ENCODE measurements around the gene TSPAN9. TPM values are rescaled to one million over a fixed set of nuclear protein-coding genes. Genes with fewer than 3 reads are reported as not detected.

TSPAN9 gene
- total RNA-seq, 1 donor from 2014 or later = 114 TPM

DNA sequence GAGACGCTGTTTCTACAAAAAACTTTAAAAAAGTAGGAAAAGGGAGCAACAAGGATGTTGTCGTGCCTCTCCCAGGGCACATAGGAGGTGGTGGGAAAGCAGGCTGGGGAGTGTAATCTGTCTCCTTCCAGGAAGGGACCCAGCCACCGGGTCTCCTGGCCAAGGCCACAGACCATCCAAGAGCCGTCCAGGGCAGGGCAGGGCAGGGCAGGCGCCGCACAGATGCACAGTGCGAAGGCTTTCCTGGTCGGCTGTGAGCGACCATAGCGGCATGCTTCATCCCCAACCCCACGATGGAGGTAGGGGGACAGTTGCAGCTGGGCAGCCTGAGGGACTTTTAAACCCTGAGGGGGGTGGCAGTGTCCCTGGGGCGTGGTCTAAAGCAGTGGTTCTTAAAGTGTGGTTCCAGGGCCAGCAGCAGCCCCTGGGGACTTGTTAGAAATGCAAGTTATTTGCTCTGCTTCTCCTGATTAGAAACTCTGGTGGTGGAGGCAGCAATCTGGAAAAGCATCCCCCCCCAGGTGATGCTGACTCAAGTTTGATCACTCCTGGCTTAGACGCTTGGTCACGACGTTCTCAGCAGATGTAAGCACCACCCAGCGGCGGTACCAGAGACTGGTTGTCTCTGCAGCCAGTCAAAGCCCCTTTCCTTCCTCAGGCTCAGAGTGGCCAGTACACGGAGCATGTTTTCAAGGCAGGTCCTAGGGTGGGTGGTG lies 216.4 kb downstream of the TSPAN9 start:
- Mint-ChIP-seq H3K27ac (ENCODE audit: unreplicated experiment) (no peak overlapping the region), H3K36me3 (ENCODE audit: unreplicated experiment) (peaks cover 8% of the 10 kb centered on the region), H3K4me3 (ENCODE audit: unreplicated experiment) (no peak overlapping the region), H3K4me1 (ENCODE audit: unreplicated experiment) (peaks cover 19% of the 10 kb centered on the region), H3K9me3 (ENCODE audit: unreplicated experiment) (no peaks in the 10 kb centered on the region), H3K27me3 (ENCODE audit: unreplicated experiment) (no peaks in the 10 kb centered on the region)
- TF ChIP-seq, protein P1, sequence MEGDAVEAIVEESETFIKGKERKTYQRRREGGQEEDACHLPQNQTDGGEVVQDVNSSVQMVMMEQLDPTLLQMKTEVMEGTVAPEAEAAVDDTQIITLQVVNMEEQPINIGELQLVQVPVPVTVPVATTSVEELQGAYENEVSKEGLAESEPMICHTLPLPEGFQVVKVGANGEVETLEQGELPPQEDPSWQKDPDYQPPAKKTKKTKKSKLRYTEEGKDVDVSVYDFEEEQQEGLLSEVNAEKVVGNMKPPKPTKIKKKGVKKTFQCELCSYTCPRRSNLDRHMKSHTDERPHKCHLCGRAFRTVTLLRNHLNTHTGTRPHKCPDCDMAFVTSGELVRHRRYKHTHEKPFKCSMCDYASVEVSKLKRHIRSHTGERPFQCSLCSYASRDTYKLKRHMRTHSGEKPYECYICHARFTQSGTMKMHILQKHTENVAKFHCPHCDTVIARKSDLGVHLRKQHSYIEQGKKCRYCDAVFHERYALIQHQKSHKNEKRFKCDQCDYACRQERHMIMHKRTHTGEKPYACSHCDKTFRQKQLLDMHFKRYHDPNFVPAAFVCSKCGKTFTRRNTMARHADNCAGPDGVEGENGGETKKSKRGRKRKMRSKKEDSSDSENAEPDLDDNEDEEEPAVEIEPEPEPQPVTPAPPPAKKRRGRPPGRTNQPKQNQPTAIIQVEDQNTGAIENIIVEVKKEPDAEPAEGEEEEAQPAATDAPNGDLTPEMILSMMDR (IDR thresholded peaks at IDR 0.05) = no peak
- DNase-seq (ENCODE audit: extremely low spot score, unreplicated experiment) = no peak

DNA sequence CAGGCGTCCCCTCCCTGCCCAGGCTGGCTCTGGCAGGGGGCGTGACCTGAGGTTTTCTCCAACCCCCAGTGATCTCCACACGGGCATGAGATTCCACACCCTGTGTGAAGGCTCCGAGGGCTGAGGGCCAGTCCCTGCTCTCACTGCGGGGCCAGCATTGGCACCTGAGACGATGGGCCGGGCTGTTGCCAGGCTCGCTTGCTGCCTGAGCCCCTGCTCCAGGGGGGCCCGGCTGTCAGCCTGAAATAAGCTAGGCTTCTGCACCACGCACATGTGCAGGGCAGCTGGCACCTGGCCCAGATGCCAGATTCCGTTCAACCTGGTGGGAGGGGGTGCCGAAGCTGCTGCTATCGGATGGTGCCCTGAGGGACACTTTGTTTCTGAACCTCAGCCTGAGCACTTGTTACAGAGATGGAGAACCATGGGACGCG lies 217.3 kb downstream of the TSPAN9 start:
- peaks cover 8% of the 10 kb centered on the region for H3K36me3 Mint-ChIP-seq (ENCODE audit: unreplicated experiment)
- TF ChIP-seq, protein P1 (IDR thresholded peaks at IDR 0.05) = no peak
- H3K4me1 Mint-ChIP-seq (ENCODE audit: unreplicated experiment) = peaks cover 19% of the 10 kb centered on the region
- no peak overlapping the region for H3K4me3 Mint-ChIP-seq (ENCODE audit: unreplicated experiment)
- no peaks in the 10 kb centered on the region for H3K27me3 Mint-ChIP-seq (ENCODE audit: unreplicated experiment)
- no peak overlapping the region for H3K27ac Mint-ChIP-seq (ENCODE audit: unreplicated experiment)
- H3K9me3 Mint-ChIP-seq (ENCODE audit: unreplicated experiment) = no peaks in the 10 kb centered on the region
- no peak for DNase-seq (ENCODE audit: extremely low spot score, unreplicated experiment)

DNA sequence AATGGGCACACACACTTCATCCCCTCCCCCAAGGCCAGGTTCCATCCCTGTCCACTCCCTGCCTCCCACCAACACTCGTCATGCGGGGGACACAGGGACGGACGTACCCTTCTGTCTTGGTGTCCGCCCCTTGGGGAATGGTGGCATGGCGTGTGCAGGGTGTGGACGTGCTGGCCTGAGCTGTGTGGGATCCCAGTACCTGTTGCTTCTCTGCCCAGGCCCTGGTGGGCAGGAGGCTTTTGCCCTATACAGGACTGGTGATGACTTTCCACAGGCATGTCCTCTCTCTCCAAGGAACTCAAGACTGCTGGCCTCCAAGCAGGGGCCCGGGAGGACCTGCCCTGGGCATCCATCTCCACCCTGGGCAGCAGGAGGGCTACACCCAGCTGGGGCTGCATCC lies 218.0 kb downstream of the TSPAN9 start:
- DNase-seq (ENCODE audit: extremely low spot score, unreplicated experiment) = no peak
- Mint-ChIP-seq H3K9me3 (ENCODE audit: unreplicated experiment) (no peaks in the 10 kb centered on the region), H3K27me3 (ENCODE audit: unreplicated experiment) (no peaks in the 10 kb centered on the region), H3K36me3 (ENCODE audit: unreplicated experiment) (peaks cover 8% of the 10 kb centered on the region), H3K4me3 (ENCODE audit: unreplicated experiment) (no peak overlapping the region), H3K4me1 (ENCODE audit: unreplicated experiment) (peaks cover 26% of the 10 kb centered on the region), H3K27ac (ENCODE audit: unreplicated experiment) (no peak overlapping the region)
- TF ChIP-seq, protein P1 (IDR thresholded peaks at IDR 0.05) = no peak

DNA sequence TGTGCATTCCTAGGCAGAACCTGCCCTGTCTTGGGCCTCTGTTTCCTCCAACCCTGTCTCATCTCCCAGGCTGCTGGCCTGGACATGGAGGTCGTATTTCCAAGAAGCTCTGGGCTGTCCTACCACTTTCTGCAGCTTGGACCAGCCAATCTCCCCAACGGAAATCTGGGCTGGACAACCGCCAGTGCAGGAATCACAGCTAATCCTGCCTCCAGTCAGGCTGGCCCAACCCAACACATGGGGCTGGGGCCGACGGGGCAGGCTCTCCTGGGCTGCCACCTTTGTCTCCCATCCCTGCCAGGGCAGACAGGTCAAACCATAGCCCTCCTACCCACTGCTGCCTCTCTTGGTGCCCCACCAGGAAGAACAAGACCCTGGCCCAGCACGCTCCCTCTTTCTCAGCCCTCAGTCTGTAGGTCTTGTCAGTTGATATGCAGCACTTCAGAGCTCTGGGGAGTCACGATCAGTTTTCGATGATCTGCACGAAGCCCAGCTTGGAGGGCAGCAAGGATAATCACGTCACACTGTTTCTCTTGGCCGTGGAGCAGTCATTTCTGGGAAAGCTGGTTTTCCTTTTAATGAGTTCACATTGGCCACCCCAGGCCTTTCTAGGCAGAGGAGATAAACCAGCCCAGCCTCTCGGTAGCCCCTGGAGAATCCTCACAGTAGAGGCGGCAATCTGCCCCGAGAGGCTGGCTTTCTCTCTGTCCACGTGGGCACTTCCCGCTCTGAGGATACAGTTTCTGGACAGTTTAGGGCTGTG lies 218.6 kb downstream of the TSPAN9 start:
- no peak for DNase-seq (ENCODE audit: extremely low spot score, unreplicated experiment)
- Mint-ChIP-seq H3K9me3 (ENCODE audit: unreplicated experiment) (no peaks in the 10 kb centered on the region), H3K4me1 (ENCODE audit: unreplicated experiment) (peaks cover 30% of the 10 kb centered on the region), H3K4me3 (ENCODE audit: unreplicated experiment) (no peak overlapping the region), H3K27ac (ENCODE audit: unreplicated experiment) (no peak overlapping the region), H3K36me3 (ENCODE audit: unreplicated experiment) (peaks cover 8% of the 10 kb centered on the region), H3K27me3 (ENCODE audit: unreplicated experiment) (no peaks in the 10 kb centered on the region)
- TF ChIP-seq, protein P1 (IDR thresholded peaks at IDR 0.05) = no peak

DNA sequence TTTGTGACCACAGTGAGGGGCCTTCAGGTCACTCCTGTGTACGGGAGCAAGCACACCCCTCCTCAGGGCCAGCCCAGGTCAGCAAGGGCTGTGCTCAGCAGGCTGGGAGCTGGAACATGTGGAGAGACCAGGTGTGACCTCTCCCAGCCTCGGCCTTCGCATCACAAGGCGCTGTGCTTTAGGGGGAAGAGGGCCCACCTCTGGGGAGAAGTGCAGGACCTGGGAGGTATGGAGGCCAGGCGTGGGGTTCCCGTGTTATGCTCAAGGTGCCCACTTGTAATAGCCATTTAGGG lies 219.2 kb downstream of the TSPAN9 start:
- H3K4me1 Mint-ChIP-seq (ENCODE audit: unreplicated experiment) = peaks cover 30% of the 10 kb centered on the region
- no peaks in the 10 kb centered on the region for H3K9me3 Mint-ChIP-seq (ENCODE audit: unreplicated experiment)
- TF ChIP-seq, protein P1 (IDR thresholded peaks at IDR 0.05) = no peak
- H3K4me3 Mint-ChIP-seq (ENCODE audit: unreplicated experiment) = no peak overlapping the region
- no peak for DNase-seq (ENCODE audit: extremely low spot score, unreplicated experiment)
- H3K27me3 Mint-ChIP-seq (ENCODE audit: unreplicated experiment) = no peaks in the 10 kb centered on the region
- peaks cover 8% of the 10 kb centered on the region for H3K36me3 Mint-ChIP-seq (ENCODE audit: unreplicated experiment)
- no peak overlapping the region for H3K27ac Mint-ChIP-seq (ENCODE audit: unreplicated experiment)
